ENCODE results near the gene FIG4.
"Not testable (repeated sequence)": the region's sequence is repeated elsewhere in the genome, so short reads cannot be mapped to it uniquely, and the experiment has no call there.

Gene FIG4

DNA sequence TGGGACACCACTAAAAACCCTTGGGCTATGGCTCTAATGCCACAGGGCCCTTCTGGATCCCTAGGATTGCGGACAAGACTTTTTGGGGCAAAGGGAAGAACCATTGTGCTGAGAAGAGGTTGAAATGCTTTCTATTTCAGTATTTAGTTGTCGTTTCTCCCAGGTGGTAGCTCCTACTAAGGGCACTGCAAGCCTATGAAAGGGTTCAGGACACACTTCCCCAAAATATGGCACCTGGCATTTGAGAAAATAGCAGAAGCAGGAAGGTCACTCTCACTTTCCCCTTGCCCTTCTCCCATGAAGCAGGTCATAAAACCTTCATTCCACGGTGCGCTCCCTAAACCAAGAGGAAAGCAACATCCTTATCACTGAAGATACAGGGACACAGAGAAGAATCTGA is 161.6 kb downstream of the FIG4 start:
- DNase-seq (ENCODE audit: low read depth in 2 of 2), result no peak

DNA sequence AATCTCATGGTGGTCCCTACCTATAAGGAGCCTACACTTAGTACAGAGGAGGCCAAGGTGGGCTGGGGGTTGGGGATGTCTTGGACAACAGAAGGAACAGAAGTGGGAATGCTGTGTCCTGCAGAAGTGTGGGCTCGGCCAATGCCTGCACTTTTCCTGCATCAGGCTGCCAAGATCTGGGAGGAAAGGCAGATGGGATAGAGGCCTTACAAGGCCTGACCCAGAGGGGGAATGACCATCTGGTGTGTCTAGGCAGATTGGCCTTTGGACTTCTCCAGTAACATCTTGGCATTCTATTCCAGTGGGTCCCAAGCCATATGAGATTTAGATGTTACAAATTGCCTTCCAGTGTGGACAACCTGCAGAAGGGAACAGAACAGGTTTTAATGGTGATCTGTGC is 162.3 kb downstream of the FIG4 start:
- DNase-seq (ENCODE audit: low read depth in 2 of 2), result no peak

DNA sequence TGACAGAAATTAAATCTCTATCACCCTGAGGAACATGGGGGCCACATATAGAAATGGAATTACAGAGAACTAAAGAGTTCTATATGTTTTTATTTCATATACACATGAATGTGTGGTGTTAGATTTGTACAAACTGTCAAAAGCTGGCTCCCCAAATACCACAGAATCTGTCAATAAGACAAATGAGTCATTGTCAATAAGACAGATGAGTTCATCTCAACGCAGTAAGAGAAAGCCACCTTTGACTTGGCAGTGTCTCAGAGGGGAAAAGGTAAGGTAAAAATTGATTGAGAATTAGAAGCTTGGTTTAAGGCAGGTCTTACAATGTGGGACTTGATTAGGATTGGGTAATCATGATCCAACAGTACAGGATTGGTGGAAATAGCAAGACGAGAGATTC is 162.9 kb downstream of the FIG4 start:
- DNase-seq (ENCODE audit: low read depth in 2 of 2), result no peak

DNA sequence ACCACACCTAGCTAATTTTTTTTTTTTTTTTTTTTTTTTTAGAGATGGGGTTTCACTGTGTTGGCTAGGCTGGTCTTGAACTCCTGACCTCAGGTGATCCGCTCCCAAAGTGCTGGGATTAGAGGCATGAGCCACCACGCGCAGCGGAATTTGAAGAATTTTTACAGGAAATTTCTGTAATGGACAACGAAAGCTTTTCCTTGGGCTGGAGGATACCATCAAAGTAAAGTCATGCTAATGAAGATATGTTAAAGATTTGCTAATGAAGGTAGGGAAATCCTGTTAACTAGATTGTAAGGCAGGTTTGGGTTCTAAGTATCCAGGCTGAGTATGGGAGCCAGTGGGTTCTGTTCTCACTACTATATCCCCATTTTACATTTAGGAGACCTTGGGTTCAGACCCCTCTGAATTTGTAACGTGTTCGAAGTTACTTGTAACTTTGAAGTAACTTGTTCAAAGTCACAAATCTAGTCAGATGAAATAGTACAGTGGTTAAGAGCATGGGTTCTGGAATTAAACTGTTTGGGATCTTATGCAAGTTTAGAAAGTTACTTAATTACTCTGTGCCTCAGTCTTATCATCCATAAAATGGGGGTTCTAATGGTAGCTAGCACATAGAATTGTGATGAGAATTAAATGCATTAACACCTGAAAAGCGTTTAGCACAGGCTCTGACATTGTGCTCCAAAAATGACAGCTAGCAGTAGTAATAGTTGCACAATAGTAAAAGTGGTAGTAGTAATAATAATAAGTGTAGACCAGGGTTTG is 163.6 kb downstream of the FIG4 start:
- DNase-seq (ENCODE audit: low read depth in 2 of 2), result no peak

DNA sequence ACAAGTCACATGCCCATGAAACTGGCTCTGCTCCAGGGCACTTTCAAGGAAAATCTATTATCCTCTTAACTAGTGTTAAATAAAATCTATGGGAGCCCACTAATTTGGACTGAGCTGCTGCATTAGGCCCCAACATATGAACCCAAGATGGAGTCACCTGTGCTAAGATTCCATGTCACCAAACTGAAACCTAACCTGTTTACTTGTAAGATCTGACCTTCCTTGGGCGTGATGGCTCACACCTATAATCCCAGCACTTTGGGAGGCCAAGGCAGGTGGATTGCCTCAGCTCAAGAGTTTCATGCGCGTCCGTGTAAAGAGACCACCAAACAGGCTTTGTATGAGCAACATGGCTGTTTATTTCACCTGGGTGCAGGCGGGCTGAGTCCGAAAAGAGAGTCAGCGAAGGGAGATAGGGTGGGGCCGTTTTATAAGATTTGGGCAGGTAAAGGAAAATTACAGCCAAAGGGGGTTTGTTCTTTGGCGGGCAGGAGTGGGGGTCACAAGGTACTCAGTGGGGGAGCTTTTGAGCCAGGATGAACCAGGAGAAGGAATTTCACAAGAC is 164.5 kb downstream of the FIG4 start:
- not testable (repeated sequence) for DNase-seq (ENCODE audit: low read depth in 2 of 2)

DNA sequence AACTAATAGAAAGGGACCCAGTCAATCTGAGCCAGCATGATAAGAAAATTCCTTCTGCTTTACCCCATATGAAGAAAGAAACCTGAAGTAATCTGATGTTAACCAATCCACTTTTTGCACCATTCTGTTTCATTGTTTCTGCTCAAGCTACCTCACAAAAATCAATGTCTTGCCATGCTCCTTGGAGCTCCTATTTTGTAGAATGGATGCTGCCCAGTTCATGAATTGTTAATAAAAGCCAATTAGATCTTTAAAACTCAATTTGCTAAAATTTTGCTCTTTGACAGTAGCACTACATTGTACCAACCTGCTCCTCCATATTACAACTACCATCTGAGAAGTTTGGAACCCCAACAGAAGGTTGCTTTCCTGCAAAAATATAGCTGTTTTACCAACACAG is 170.8 kb downstream of the FIG4 start:
- no peak for DNase-seq (ENCODE audit: low read depth in 2 of 2)

DNA sequence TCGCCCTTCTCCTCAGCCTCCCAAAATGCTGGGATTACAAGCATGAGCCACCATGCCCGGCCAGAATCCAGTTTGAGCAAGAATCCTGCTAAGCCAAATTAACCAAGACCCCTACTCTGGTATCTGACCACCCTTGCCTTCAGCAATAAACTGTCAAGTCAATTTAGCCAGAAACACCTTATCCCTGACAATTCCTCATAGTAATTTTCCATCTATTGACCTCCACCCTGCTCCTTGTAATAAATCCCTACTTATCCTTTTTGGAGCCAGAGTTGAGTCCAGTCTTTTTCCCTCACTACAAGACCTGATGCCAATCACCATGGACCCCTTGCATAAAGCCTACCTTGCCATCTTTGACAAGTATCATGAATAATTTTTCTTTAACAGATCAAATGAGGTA is 173.0 kb downstream of the FIG4 start:
- no peak for DNase-seq (ENCODE audit: low read depth in 2 of 2)

DNA sequence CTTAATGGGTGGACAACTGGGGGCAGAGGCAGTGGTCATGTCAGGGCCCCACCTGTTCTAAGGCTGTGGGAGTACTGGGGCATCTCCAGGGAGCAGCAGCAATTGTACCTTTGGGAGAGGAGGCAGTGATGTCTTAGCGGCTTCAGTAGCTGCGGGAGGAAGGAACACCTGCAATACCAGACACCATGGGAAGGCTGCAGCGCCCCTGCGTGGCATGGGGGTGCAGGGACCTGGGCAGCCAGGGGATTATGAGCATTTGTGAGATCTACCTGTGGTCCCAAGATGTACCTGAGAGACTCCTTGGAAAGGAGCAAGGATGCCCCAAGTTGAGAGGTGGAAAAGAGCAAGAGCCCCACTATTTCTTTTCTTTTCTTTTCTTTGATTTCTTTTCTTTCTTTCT is 174.9 kb downstream of the FIG4 start:
- no peak for DNase-seq (ENCODE audit: low read depth in 2 of 2)

DNA sequence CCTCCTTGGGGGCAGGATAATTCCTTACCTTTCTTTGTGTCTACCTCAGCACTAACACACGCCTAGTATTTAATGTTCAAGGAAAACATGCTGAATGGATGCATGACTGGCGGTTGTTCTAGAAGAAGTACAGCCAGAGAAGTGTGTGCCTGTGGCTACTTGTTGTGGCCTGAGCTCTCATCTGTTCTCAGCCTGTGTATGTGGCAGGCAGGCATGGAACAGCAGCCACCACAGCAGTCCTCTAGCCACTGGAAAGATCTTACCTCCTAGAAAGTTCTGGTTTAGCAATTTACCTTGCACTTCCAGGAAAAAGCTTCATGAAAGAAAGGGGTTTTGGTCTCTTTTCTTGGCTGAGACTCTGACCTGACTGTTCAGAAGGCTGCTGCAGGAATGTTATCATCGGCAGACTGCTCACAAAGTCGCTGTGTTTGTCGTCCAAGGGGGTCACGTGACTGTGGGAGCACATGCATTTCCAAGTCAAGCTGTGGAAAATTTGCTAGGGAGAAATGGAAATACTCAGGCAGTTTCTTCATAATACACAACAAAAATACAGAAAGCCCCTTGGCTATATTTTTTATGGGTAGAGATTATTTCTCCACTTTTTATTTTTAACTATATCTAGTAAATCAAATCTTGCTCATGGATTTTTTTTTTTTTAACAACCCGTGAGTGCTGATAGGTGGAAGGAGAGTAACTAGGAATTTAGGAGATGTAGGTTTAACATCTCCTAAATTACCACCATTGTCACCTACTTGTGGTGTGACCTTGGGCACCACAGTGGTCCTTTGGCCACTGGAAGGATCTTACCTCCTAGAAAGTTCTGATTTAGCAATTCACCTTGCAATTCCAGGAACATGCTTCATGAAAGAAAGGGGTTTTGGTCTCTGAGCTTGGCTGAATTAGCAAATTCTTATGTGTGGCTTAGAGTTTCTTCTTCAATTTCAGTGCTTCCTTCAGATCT is 176.2 kb downstream of the FIG4 start:
- no peak for DNase-seq (ENCODE audit: low read depth in 2 of 2)

DNA sequence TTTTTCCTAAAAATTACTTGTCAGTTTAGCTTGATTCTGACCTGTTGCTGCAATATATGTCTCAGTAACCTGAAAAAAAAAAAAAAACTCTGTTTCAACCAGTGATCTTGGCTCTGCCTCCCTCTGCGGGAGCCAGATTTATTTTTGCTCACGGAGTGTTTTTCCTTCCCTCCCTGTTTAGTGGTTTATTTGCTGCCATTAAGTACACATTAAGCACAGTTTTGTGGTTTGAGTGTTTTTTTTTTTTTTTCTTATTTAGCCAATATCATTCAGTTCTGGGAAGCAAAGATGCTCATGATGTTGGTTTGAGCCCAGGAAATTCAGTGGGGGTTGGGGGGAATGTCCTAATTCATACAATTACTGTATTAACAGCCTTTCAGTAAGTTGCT is 176.9 kb downstream of the FIG4 start:
- DNase-seq (ENCODE audit: low read depth in 2 of 2), result no peak

DNA sequence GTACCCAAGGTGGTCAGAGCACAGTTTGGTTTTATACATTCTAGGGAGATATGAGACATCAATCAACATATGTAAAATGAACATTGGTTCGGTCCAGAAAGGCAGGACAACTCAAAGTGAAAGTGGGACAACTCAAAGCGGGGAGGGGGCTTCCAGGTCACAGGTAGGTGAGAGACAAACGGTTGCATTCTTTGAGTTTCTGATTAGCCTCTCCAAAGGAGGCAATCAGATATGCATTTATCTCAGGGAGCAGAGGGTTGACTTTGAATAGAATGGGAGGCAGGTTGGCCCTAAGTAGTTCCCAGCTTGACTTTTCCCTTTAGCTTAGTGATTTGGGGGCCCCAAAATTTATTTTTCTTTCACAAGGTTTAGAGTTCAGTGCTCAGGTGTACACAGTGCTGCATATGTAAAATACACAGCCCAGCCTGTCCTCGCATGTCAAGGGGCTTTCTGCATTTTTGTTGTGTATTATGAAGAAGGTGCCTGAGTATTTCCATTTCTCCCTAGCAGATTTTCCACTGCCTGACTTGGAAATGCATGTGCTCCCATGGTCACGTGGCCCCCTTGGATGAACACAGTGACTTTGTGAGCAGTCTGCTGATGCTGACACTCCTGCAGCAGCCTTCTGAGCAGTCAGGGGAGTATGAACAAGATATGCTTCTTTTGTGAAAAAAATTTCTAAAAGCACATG is 178.4 kb downstream of the FIG4 start:
- DNase-seq (ENCODE audit: low read depth in 2 of 2), result not testable (repeated sequence)

DNA sequence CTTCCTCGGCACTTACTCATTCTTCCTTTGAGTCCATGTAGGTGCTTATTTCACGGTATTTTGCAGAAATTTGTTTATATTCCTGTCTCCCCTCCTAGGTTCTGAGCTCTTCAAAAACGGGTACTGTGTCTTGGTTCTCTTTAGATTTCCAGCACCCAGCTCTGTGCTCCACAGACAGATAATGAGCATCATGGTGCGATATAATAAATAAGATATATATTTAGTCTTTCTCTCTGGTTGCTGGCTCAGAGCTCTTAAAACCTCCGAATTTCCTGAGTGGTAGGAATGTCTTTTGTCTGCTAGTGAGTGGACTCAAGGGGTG is 179.0 kb downstream of the FIG4 start:
- DNase-seq (ENCODE audit: low read depth in 2 of 2), result no peak

DNA sequence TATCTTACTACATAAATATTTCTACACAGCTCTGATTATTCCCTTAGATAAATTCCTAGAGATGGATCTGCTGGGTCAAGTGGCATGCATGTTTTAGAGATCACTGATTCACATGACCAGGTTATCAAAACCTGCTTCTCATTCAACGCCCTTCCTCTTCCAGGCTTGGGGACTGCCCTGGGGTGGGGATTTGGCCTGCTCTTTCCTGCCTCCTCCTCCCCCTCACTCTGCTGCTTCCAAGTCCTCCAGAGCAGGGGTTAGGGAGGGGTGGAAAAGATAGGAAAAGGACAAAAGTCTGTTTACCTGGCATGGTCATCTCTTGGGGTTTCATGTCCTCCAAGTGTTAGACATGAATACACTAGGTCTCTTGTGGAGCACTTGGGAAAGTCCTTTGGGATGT is 181.5 kb downstream of the FIG4 start:
- no peak for DNase-seq (ENCODE audit: low read depth in 2 of 2)

DNA sequence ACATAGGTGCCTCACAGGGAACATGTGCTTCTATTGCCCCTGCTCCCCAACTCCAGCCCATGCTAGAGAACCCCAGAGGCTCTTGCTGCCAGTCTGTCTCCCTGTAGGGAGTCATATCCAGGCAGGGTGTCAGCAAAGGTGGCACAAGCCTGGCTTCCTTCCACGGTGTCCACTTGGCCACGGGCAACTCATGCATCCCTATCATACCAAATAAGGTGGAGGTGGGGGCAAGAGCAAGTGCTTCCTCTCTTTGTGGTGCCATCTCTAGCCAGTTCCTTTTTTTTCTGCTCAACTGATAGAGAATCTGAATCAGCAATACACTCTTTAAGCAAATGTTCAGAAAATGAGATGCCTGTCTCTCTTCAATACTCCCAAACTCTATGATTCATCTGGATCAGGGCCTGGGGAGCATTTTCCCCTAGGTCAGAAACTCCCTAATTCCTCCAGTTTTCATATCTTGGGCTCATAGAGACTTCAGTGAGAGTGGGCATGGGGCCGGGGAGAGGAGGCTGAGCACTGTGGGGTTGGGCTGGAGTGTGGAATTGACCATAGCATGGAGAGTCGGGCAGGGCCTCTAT is 182.0 kb downstream of the FIG4 start:
- no peak for DNase-seq (ENCODE audit: low read depth in 2 of 2)

DNA sequence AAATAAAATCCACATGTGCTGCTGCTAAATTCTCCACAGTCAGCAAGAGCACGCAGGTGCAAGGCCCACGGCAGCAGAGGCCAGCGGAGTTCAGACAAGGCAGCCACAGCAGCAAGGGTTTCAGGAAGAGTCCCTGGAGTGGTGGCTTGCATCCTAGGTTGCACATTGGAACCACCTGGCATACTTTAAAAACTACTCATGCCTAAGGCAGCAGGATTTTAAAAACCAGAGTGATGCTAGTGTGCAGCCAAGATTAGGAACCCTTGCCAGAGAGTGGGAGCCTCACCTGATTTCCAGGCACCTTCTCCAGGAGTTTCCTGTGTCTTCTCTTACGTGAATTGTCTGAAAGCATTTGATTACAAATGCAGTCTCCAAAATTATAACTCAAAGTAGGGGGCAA is 183.0 kb downstream of the FIG4 start:
- DNase-seq (ENCODE audit: low read depth in 2 of 2), result no peak

DNA sequence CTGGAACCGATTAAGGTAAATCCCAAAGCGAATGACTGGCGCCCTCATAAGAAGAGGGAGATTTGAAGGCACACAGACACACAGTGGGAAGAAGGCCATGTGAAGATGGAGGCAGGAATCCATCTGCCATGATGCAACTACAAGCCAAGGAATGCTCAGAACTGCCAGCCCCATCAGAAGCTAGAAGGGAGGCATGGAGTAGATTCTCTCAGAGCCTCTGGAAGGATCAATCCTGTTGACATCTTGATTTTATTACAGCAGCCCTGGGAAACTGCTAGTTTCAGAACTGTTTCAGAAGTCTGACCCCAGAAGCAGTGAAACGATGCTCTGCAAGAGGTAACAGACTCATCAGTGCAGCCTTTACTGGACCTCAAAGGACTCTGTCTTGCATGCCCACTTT is 183.5 kb downstream of the FIG4 start:
- DNase-seq (ENCODE audit: low read depth in 2 of 2), result no peak
